PC-9 (cell line): ENCODE results near the gene TCHHL1.

ENCODE experiments used
- EZH2 ChIP-seq: fragments of 200-600 bp; sonication (generic); IDR thresholded peaks from 2 replicates; pipeline ENCODE4 v1.8.0; 2017; ENCODE audit warnings: antibody characterized with exemption, low read depth
- TF ChIP-seq, protein P1 (sequence below): fragments of 200-600 bp; sonication (generic); conservative IDR thresholded peaks from 2 replicates; pipeline ENCODE4 v1.6.1; 2017; ENCODE audit warnings: mixed run types, antibody characterized with exemption, mild to moderate bottlenecking, moderate library complexity

DNA sequence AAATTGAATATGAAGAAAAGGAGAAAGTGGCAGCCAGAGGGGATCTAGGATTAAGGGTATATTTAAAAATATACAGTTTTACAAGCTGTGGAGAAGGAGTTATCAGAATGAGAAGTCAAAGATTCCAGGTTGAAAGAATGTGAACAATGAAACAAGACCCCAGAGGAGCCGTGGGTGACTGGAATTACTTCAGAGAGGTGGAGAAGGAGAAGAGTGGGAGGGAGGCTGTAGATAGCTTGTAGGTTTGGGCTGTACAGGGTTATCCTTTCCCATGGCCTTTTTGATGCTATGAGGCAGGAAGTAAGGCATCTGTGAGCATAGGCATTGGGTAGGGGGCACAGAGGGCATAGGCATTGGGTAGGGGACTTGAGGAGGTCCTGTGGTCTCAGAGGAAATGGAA is 46.8 kb downstream of the TCHHL1 start:
- TF ChIP-seq, protein P1, sequence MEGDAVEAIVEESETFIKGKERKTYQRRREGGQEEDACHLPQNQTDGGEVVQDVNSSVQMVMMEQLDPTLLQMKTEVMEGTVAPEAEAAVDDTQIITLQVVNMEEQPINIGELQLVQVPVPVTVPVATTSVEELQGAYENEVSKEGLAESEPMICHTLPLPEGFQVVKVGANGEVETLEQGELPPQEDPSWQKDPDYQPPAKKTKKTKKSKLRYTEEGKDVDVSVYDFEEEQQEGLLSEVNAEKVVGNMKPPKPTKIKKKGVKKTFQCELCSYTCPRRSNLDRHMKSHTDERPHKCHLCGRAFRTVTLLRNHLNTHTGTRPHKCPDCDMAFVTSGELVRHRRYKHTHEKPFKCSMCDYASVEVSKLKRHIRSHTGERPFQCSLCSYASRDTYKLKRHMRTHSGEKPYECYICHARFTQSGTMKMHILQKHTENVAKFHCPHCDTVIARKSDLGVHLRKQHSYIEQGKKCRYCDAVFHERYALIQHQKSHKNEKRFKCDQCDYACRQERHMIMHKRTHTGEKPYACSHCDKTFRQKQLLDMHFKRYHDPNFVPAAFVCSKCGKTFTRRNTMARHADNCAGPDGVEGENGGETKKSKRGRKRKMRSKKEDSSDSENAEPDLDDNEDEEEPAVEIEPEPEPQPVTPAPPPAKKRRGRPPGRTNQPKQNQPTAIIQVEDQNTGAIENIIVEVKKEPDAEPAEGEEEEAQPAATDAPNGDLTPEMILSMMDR: no peak
- TF ChIP-seq EZH2: no peak
